Measurements from ENCODE around the gene MAGI1.

The MAGI1 gene

DNA sequence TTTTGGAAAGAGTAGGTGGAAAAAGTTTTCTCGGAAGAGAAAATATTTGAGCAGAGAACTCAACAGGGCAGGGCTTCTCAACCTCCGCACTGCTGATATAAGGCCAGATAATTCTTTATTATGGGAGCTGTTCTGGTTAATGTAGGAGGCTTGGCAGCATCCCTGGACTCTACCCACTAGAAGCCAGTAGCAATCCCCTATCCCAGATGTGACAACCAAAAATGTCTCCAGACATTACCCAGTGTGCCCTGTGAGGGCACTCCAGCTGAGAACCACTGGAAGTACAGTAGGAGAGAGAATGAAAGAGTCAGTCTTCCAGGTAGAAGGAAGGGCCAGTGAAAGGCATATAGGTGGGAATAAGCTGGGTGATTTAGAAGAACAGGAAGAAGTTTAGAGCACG, 703.1 kb downstream of the MAGI1 start:
- no peak for DNase-seq (ENCODE audit: low read depth in 1 of 2, low spot score in 1 of 2)
- Histone ChIP-seq H3K27me3 (ENCODE audit: insufficient read depth, poor library complexity, severe bottlenecking) (no peaks in the 10 kb centered on the region), H3K27ac (replicated peaks) (no peak overlapping the region), H3K4me3 (replicated peaks; ENCODE audit: insufficient read depth, low read length) (no peak overlapping the region)
- TF ChIP-seq, protein P1, sequence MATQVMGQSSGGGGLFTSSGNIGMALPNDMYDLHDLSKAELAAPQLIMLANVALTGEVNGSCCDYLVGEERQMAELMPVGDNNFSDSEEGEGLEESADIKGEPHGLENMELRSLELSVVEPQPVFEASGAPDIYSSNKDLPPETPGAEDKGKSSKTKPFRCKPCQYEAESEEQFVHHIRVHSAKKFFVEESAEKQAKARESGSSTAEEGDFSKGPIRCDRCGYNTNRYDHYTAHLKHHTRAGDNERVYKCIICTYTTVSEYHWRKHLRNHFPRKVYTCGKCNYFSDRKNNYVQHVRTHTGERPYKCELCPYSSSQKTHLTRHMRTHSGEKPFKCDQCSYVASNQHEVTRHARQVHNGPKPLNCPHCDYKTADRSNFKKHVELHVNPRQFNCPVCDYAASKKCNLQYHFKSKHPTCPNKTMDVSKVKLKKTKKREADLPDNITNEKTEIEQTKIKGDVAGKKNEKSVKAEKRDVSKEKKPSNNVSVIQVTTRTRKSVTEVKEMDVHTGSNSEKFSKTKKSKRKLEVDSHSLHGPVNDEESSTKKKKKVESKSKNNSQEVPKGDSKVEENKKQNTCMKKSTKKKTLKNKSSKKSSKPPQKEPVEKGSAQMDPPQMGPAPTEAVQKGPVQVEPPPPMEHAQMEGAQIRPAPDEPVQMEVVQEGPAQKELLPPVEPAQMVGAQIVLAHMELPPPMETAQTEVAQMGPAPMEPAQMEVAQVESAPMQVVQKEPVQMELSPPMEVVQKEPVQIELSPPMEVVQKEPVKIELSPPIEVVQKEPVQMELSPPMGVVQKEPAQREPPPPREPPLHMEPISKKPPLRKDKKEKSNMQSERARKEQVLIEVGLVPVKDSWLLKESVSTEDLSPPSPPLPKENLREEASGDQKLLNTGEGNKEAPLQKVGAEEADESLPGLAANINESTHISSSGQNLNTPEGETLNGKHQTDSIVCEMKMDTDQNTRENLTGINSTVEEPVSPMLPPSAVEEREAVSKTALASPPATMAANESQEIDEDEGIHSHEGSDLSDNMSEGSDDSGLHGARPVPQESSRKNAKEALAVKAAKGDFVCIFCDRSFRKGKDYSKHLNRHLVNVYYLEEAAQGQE (IDR thresholded peaks at IDR 0.05; ENCODE audit: insufficient replicate concordance, low read depth): no peak
- no peak for TF ChIP-seq SPI1 (IDR thresholded peaks at IDR 0.05; ENCODE audit: borderline replicate concordance, low read depth)
- no peak for TF ChIP-seq POLR2AphosphoS5 (IDR thresholded peaks at IDR 0.05; ENCODE audit: low read depth)
- no peak for TF ChIP-seq GABPA (IDR thresholded peaks at IDR 0.05; ENCODE audit: low read depth)
- TF ChIP-seq, protein P2, sequence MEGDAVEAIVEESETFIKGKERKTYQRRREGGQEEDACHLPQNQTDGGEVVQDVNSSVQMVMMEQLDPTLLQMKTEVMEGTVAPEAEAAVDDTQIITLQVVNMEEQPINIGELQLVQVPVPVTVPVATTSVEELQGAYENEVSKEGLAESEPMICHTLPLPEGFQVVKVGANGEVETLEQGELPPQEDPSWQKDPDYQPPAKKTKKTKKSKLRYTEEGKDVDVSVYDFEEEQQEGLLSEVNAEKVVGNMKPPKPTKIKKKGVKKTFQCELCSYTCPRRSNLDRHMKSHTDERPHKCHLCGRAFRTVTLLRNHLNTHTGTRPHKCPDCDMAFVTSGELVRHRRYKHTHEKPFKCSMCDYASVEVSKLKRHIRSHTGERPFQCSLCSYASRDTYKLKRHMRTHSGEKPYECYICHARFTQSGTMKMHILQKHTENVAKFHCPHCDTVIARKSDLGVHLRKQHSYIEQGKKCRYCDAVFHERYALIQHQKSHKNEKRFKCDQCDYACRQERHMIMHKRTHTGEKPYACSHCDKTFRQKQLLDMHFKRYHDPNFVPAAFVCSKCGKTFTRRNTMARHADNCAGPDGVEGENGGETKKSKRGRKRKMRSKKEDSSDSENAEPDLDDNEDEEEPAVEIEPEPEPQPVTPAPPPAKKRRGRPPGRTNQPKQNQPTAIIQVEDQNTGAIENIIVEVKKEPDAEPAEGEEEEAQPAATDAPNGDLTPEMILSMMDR (IDR thresholded peaks at IDR 0.05; ENCODE audit: insufficient read depth, low read length): no peak

DNA sequence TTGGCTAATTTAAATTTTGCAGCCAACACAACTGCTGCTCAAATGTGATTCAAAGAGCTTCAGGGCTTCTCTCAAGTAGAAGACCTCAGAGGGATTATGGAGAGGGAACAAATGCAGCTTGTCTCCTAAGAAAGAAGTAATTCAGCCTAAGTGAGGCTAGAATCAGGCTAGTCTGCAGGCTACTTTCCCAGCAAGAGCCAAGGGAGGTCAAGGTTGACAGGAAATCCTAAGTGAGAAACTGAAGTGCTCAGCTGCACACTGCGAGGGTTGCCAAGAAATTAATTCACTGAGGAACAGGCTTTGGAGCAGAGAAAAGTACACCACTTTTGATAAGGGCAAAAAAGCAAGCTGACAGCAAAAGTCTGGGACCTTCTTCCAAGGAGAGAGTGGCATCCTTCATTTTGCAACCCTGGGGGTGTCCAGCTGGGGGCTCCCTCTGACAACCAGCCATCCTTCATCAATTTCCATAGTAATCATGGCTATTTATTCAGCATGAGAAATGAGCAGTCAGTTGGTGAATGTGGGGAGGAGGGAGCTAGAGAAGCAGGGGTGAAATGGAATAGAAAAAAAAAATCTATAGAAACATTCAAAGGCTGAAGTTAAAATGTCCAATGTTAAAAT, 704.6 kb downstream of the MAGI1 start:
- Histone ChIP-seq H3K27me3 (ENCODE audit: insufficient read depth, poor library complexity, severe bottlenecking) (no peaks in the 10 kb centered on the region), H3K4me3 (replicated peaks; ENCODE audit: insufficient read depth, low read length) (no peak overlapping the region), H3K27ac (replicated peaks) (no peak overlapping the region)
- no peak for DNase-seq (ENCODE audit: low read depth in 1 of 2, low spot score in 1 of 2)
- TF ChIP-seq POLR2AphosphoS5 (IDR thresholded peaks at IDR 0.05; ENCODE audit: low read depth) (no peak), GABPA (IDR thresholded peaks at IDR 0.05; ENCODE audit: low read depth) (no peak), SPI1 (IDR thresholded peaks at IDR 0.05; ENCODE audit: borderline replicate concordance, low read depth) (no peak)

DNA sequence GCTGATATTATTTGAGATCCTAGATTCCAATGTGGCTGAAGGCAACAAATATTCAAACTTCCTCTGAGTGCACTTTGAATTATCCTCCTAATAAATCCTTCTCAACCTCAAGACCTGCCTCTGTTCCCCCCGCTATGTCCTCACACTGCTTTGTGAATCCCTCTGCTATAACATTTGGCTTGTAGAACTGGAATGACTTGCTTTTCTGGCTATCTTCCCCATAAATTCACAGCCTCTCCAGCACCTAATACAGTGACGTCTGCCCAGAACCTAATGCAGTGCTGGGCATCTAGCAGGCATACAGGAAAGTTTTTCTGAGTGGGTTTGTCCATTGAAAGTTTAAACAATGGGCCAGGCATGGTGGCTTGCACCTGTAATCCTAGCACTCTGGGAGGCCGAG, 707.0 kb downstream of the MAGI1 start:
- Histone ChIP-seq H3K27me3 (ENCODE audit: insufficient read depth, poor library complexity, severe bottlenecking) (no peaks in the 10 kb centered on the region), H3K4me3 (replicated peaks; ENCODE audit: insufficient read depth, low read length) (no peak overlapping the region), H3K27ac (replicated peaks) (no peak overlapping the region)
- DNase-seq (ENCODE audit: low read depth in 1 of 2, low spot score in 1 of 2): no peak
- TF ChIP-seq, protein P1 (IDR thresholded peaks at IDR 0.05; ENCODE audit: insufficient replicate concordance, low read depth): no peak
- no peak for TF ChIP-seq SPI1 (IDR thresholded peaks at IDR 0.05; ENCODE audit: borderline replicate concordance, low read depth)
- no peak for TF ChIP-seq POLR2AphosphoS5 (IDR thresholded peaks at IDR 0.05; ENCODE audit: low read depth)
- TF ChIP-seq, protein P2 (IDR thresholded peaks at IDR 0.05; ENCODE audit: insufficient read depth, low read length): no peak
- no peak for TF ChIP-seq GABPA (IDR thresholded peaks at IDR 0.05; ENCODE audit: low read depth)

DNA sequence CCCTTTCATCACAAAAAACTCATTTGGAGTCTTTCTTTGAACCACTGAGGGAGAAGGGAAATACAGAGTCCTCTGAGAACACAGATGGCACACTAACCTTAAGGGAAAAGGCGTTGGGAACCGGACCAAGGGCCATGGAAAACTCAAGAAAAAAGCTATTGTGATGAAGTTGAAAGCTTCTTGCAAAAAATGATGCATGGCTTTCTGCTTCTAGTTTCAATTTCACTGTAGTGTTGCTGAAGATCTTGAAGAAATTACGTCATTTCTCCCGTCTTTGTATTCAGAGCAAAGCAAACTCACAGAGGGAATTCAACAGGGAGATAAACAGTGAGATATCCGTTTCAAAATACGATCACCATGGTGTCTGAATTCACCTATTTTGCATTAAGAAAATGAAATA, 708.6 kb downstream of the MAGI1 start:
- no peaks in the 10 kb centered on the region for H3K27me3 ChIP-seq (ENCODE audit: insufficient read depth, poor library complexity, severe bottlenecking)
- H3K27ac ChIP-seq (replicated peaks): no peak overlapping the region
- TF ChIP-seq SPI1 (IDR thresholded peaks at IDR 0.05; ENCODE audit: borderline replicate concordance, low read depth) (no peak), POLR2AphosphoS5 (IDR thresholded peaks at IDR 0.05; ENCODE audit: low read depth) (no peak), GABPA (IDR thresholded peaks at IDR 0.05; ENCODE audit: low read depth) (no peak)
- TF ChIP-seq, protein P1 (IDR thresholded peaks at IDR 0.05; ENCODE audit: insufficient replicate concordance, low read depth): no peak
- TF ChIP-seq, protein P2 (IDR thresholded peaks at IDR 0.05; ENCODE audit: insufficient read depth, low read length): no peak
- no peak for DNase-seq (ENCODE audit: low read depth in 1 of 2, low spot score in 1 of 2)
- H3K4me3 ChIP-seq (replicated peaks; ENCODE audit: insufficient read depth, low read length): no peak overlapping the region

Measured in HL-60 (cell line).